ENCODE measurements around the gene SMIM13.

Gene SMIM13

GRCh38 chr6:11055127-11055627 lies 38.5 kb upstream of the SMIM13 start:
- no peak for DNase-seq (ENCODE audit: low read depth)

DNA sequence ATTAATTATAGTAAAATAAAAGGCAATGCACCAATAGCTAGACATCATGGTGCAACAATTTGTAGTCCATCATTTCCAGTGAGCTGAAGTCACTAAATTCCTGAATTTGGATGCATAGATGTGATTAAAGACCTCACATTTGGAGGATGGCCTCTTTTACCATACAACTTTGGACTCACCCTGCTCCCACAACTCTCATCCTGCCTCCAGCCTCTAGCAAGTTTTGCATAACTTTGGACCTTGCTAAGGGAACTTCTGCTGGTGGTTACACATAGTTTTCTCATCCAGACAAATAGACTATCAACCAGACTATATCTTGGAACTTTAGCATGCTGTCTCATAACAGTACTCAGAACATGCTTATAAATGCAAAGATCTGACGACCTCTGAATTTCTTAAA lies 36.8 kb upstream of the SMIM13 start:
- no peak for TF ChIP-seq CTCF (conservative IDR thresholded peaks at IDR 0.05; ENCODE audit: low read length)
- H3K4me3 ChIP-seq (ENCODE audit: low read length), result no peak overlapping the region
- no peak for DNase-seq (ENCODE audit: low read depth)

More at GRCh38 chr6:11055127-11055627, 38.5 kb upstream of the SMIM13 start:
- no peak for TF ChIP-seq CTCF (conservative IDR thresholded peaks at IDR 0.05; ENCODE audit: low read length)
- no peak overlapping the region for H3K4me3 ChIP-seq (ENCODE audit: low read length)

- TF ChIP-seq CTCF (conservative IDR thresholded peaks at IDR 0.05; ENCODE audit: low read length), result no peak
- no peak for DNase-seq (ENCODE audit: low read depth)
Observed at GRCh38 chr6:11058406-11058805, 35.2 kb upstream of the SMIM13 start.

GRCh38 chr6:11062083-11062482 lies 31.6 kb upstream of the SMIM13 start:
- TF ChIP-seq CTCF (conservative IDR thresholded peaks at IDR 0.05; ENCODE audit: low read length), result no peak
- no peak for DNase-seq (ENCODE audit: low read depth)
- no peak overlapping the region for H3K4me3 ChIP-seq (ENCODE audit: low read length)

More at GRCh38 chr6:11058406-11058805, 35.2 kb upstream of the SMIM13 start:
- no peak overlapping the region for H3K4me3 ChIP-seq (ENCODE audit: low read length)

GRCh38 chr6:11062715-11063114 lies 30.9 kb upstream of the SMIM13 start:
- TF ChIP-seq CTCF (conservative IDR thresholded peaks at IDR 0.05; ENCODE audit: low read length), result no peak

GRCh38 chr6:11064836-11065235 lies 28.8 kb upstream of the SMIM13 start:
- DNase-seq (ENCODE audit: low read depth), result no peak
- TF ChIP-seq CTCF (conservative IDR thresholded peaks at IDR 0.05; ENCODE audit: low read length), result no peak
- H3K4me3 ChIP-seq (ENCODE audit: low read length), result no peak overlapping the region

More at GRCh38 chr6:11062715-11063114, 30.9 kb upstream of the SMIM13 start:
- DNase-seq (ENCODE audit: low read depth), result no peak
- H3K4me3 ChIP-seq (ENCODE audit: low read length), result no peak overlapping the region

GRCh38 chr6:11065436-11066202 lies 28.0 kb upstream of the SMIM13 start:
- no peak for DNase-seq (ENCODE audit: low read depth)
- H3K4me3 ChIP-seq (ENCODE audit: low read length), result no peak overlapping the region
- TF ChIP-seq CTCF (conservative IDR thresholded peaks at IDR 0.05; ENCODE audit: low read length), result no peak
